Sigmoid colon (tissue), 4 donors: ENCODE results near the gene ABCC1.

ENCODE experiments used
- CTCF ChIP-seq, 4 experiments: fragments of 450-650 bp in 3 of 4; fragments of 200-600 bp in 1 of 4; IDR thresholded peaks; one replicate each; pipeline ENCODE4 v1.5.1; 2016 to 2019; ENCODE audit warnings: antibody characterized with exemption in 4 of 4, mild to moderate bottlenecking in 3 of 4, moderate library complexity in 2 of 4
- EP300 ChIP-seq, 4 donors: sonication (generic); formaldehyde crosslinking; IDR thresholded peaks; one replicate each; pipeline ENCODE4 v1.6.1; 2017; ENCODE audit warnings: antibody characterized with exemption in 4 of 4
- POLR2AphosphoS5 ChIP-seq, 4 donors: sonication (generic); formaldehyde crosslinking; IDR thresholded peaks; one replicate each; pipeline ENCODE4 v1.6.1; 2017; ENCODE audit warnings: antibody characterized with exemption in 4 of 4

GRCh38 chr16:16063683-16064082 lies 114.3 kb downstream of the ABCC1 start:
- TF ChIP-seq CTCF (IDR thresholded peaks at IDR 0.05): no peak
- no peak for TF ChIP-seq POLR2AphosphoS5 (IDR thresholded peaks at IDR 0.05)
- TF ChIP-seq EP300 (IDR thresholded peaks at IDR 0.05): no peak
